A673 (cell line): ENCODE data around the gene SHISA8.

Experiments used
- CTCF ChIP-seq: fragments of 300-800, 200-600 bp; sonication (generic); conservative IDR thresholded peaks from 2 replicates; pipeline ENCODE4 v1.5.1; 2017; ENCODE audit warnings: low read depth, mild to moderate bottlenecking, antibody characterized with exemption, low read length, moderate library complexity, mixed read lengths
- EZH2 ChIP-seq: fragments of 200-600 bp; sonication (generic); IDR thresholded peaks from 2 replicates; pipeline ENCODE4 v1.6.1; 2017; ENCODE audit warnings: borderline replicate concordance, low read depth, mild to moderate bottlenecking, mixed read lengths, antibody characterized with exemption, low read length; ENCODE audit not compliant: poor library complexity, severe bottlenecking

GRCh38 chr22:41907436-41908401, 7.2 kb downstream of the SHISA8 start:
- TF ChIP-seq CTCF (no peak), EZH2 (no peak)
